ENCODE data around the gene BDH2.

The BDH2 gene

DNA sequence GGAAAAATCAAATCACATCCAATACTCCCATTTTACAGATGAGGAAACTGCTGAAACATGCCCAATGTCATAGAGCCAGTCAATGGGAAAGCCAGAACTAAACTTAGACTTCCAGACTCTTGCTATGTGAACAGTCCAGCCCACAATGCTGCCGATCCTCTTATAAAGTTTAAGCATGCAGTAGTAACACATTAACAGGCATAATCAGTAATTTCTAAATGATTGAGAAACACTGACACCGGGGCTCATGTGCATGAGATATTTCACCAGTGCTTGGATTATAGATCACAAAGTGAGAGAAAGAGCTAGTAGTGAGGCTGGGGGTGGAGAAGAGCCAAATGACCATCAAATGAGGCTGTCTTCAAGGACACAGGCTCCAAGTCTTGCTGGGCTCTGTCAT, 2.5 kb downstream of the BDH2 start:
- no peak for TF ChIP-seq POU6F1 (CRISPR knock-in tag; IDR thresholded peaks at IDR 0.05; ENCODE audit: borderline replicate concordance, low read depth)
- no peak for TF ChIP-seq ZFP3 (CRISPR knock-in tag; IDR thresholded peaks at IDR 0.05)
- no peak for TF ChIP-seq ZFP30 (CRISPR knock-in tag; IDR thresholded peaks at IDR 0.05)
- ATAC-seq: no peak

- no peak for ATAC-seq
- no peak for TF ChIP-seq BACH2 (CRISPR knock-in tag; IDR thresholded peaks at IDR 0.05; ENCODE audit: borderline replicate concordance)
- TF ChIP-seq ZC3H10 (CRISPR knock-in tag; IDR thresholded peaks at IDR 0.05): no peak
- no peak for TF ChIP-seq CSRNP3 (CRISPR knock-in tag; IDR thresholded peaks at IDR 0.05)
- TF ChIP-seq ZFP3 (CRISPR knock-in tag; IDR thresholded peaks at IDR 0.05): no peak
- no peak for TF ChIP-seq ARNTL (CRISPR knock-in tag; IDR thresholded peaks at IDR 0.05; ENCODE audit: borderline replicate concordance, low read depth)
- no peak for TF ChIP-seq POU6F1 (CRISPR knock-in tag; IDR thresholded peaks at IDR 0.05; ENCODE audit: borderline replicate concordance, low read depth)
- no peak for TF ChIP-seq ZNF70 (CRISPR knock-in tag; IDR thresholded peaks at IDR 0.05)
- no peak for TF ChIP-seq TSHZ2 (CRISPR knock-in tag; IDR thresholded peaks at IDR 0.05)
- no peak for TF ChIP-seq CREB5 (CRISPR knock-in tag; IDR thresholded peaks at IDR 0.05; ENCODE audit: low read depth)
Measured at GRCh38 chr4:103095080-103095479, 4.6 kb downstream of the BDH2 start.

GRCh38 chr4:103092245-103092644, 7.4 kb downstream of the BDH2 start:
- TF ChIP-seq ZFP3 (CRISPR knock-in tag; IDR thresholded peaks at IDR 0.05) (no peak), BACH2 (CRISPR knock-in tag; IDR thresholded peaks at IDR 0.05; ENCODE audit: borderline replicate concordance) (no peak), TSHZ2 (CRISPR knock-in tag; IDR thresholded peaks at IDR 0.05) (no peak), CSDC2 (CRISPR knock-in tag; IDR thresholded peaks at IDR 0.05) (no peak), TOX (CRISPR knock-in tag; IDR thresholded peaks at IDR 0.05; ENCODE audit: borderline replicate concordance) (no peak), PPARA (CRISPR knock-in tag; IDR thresholded peaks at IDR 0.05; ENCODE audit: borderline replicate concordance) (no peak), ZC3H10 (CRISPR knock-in tag; IDR thresholded peaks at IDR 0.05) (no peak), SNAI2 (CRISPR knock-in tag; IDR thresholded peaks at IDR 0.05) (no peak), ZFP30 (CRISPR knock-in tag; IDR thresholded peaks at IDR 0.05) (no peak), RARB (CRISPR knock-in tag; IDR thresholded peaks at IDR 0.05) (no peak), POU6F1 (CRISPR knock-in tag; IDR thresholded peaks at IDR 0.05; ENCODE audit: borderline replicate concordance, low read depth) (no peak), CSRNP3 (CRISPR knock-in tag; IDR thresholded peaks at IDR 0.05) (no peak), CREB5 (CRISPR knock-in tag; IDR thresholded peaks at IDR 0.05; ENCODE audit: low read depth) (no peak), ESRRG (CRISPR knock-in tag; IDR thresholded peaks at IDR 0.05) (no peak)
- TF ChIP-seq, protein P1, sequence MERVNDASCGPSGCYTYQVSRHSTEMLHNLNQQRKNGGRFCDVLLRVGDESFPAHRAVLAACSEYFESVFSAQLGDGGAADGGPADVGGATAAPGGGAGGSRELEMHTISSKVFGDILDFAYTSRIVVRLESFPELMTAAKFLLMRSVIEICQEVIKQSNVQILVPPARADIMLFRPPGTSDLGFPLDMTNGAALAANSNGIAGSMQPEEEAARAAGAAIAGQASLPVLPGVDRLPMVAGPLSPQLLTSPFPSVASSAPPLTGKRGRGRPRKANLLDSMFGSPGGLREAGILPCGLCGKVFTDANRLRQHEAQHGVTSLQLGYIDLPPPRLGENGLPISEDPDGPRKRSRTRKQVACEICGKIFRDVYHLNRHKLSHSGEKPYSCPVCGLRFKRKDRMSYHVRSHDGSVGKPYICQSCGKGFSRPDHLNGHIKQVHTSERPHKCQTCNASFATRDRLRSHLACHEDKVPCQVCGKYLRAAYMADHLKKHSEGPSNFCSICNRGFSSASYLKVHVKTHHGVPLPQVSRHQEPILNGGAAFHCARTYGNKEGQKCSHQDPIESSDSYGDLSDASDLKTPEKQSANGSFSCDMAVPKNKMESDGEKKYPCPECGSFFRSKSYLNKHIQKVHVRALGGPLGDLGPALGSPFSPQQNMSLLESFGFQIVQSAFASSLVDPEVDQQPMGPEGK (CRISPR knock-in tag; IDR thresholded peaks at IDR 0.05; ENCODE audit: borderline replicate concordance): no peak
- no peak for ATAC-seq

Data from SK-N-SH treated with all-trans-retinoic acid at 6 μM for 48 hours (cell line).